Stimulated activated CD4-positive, alpha-beta T cell treated with anti-CD3 and anti-CD28 coated beads, Interleukin-2, amount 100 ng/mL, for 24 hours (primary cell): ENCODE data around the gene CBX4.

Source experiments
- DNase-seq, 2 donors: peaks; one replicate each; pipeline ENCODE4 v3.0.0-alpha.2; 2020

CBX4 gene

DNA sequence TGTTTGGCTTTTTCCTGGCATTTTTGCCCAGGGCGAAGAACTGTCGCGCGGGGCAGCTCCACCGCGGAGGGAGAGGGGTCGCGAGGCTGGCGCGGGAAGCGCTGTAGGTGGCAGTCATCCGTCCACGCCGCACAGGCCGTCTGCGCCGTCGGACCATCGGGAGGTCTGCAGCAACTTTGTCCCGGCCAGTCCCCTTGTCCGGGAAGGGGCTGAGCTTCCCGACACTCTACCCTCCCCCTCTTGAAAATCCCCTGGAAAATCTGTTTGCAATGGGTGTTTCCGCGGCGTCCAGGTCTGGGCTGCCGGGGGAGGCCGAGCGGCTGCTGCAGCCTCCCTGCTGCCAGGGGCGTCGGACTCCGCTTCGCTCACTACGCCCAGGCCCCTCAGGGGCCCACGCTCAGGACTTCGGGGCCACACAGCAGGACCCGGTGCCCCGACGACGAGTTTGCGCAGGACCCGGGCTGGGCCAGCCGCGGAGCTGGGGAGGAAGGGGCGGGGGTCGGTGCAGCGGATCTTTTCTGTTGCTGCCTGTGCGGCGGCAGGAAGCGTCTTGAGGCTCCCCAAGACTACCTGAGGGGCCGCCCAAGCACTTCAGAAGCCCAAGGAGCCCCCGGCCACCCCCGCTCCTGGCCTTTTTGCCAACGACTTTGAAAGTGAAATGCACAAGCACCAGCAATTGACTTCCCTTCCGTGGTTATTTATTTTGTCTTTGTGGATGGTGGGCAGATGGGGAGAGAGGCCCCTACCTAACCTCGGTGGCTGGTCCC, 2.3 kb upstream of the CBX4 start:
- DNase-seq = no peak

GRCh38 chr17:79840989-79841286, 1.7 kb upstream of the CBX4 start:
- no peak for DNase-seq

GRCh38 chr17:79840269-79840988, 1.2 kb upstream of the CBX4 start:
- DNase-seq = peak in 1 of 2 donors; percentile 39

- DNase-seq = peak; percentile 61 to 62
Measured at GRCh38 chr17:79838522-79839274, 542 bp downstream of the CBX4 start.

GRCh38 chr17:79837888-79838521, 1.2 kb downstream of the CBX4 start:
- DNase-seq = no peak

DNA sequence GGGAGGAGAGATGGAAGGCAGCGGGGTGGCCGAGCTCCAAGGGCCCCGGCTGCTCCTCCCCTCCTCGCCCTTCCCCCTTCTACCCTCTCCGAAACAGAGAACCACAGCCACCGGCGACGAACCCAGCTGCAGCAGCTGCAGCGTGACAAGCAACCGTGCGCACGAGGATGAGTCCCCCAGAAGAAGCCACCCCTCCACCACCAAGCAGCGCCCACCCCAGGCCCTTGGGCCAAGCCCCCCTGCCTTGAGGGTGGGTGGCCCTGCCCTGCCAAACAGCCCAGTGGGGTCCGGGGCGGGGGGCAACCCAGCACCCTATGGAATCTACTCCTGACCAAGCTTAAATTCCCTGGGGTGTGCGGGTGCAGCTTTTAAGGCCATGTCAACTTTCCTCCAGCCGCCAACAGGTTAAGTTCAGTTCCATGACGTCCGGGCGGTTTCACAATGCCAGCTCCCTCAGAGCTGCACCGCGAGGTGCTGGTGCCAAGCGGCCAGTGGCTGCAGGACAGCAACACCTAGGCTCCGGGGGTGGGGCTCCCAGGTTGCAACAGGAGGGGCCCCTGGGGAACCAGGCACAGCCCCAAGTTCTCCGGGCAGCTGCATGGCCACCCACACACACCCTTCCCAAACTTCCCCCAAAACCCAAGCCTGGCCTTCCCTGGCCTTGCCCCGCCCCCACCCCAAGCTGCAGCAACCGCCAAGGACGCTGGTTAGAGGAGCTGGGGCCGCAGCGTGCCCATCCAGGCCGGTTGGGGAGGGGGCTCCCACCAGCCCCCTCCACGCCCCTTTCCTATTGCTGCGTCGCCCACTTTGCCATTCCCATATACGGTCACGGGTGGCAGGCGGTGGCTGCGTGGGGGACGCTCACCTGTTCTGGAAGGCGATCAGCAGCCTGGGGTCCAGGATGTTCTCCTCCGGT, 2.0 kb downstream of the CBX4 start:
- DNase-seq = peak in 1 of 2 donors; percentile 63

DNA sequence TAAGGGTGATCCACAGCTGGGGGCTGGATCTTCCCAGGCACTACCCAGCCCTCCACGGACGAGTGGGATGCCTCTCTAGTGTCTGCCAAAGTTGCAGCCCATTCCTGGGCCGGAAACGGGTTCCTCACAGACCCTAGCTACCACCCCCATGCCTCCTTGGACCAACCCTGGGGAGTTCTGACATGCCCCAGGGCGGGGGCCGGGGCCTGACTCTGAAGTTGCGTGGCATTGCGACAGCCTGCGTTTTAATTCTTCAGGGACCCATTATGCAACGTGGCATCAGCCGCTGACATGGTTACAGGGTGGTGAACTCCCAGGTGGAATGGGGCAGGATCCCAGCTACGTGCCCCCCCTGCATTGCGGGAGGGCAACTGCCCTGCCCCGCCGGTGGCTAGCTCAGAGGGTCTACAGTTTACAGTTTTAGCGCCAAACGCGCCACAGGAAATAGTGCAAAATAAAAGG, 2.7 kb downstream of the CBX4 start:
- DNase-seq = no peak

DNA sequence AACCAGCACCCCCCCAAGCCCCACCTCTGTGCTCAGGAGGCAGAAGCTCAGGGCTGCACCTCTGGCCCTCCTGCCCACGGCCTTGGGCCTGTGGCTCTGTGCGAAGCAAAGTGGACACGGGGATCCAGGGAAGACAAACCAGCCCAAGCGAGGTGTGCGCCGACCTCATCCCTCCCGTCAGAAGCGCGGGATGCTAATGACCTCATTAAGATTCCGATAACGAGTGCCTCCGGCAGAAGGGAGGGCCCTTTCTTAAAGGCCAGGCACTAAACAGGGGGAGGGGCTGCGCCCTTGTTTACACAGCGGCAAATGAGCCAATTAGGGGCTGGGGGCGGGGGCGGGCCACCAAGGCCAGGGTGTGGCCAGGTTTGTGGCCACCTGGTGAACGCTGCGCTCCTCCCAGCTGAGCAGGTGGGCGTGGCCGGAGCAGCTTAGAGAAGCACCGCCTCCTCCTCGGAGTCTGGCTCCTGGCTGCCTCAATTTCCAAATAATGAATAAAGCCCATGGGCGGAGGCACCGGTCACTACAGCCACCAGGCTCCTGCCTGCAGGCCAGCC, 3.2 kb downstream of the CBX4 start:
- DNase-seq = no peak

GRCh38 chr17:79835470-79835899, 3.8 kb downstream of the CBX4 start:
- no peak for DNase-seq

DNA sequence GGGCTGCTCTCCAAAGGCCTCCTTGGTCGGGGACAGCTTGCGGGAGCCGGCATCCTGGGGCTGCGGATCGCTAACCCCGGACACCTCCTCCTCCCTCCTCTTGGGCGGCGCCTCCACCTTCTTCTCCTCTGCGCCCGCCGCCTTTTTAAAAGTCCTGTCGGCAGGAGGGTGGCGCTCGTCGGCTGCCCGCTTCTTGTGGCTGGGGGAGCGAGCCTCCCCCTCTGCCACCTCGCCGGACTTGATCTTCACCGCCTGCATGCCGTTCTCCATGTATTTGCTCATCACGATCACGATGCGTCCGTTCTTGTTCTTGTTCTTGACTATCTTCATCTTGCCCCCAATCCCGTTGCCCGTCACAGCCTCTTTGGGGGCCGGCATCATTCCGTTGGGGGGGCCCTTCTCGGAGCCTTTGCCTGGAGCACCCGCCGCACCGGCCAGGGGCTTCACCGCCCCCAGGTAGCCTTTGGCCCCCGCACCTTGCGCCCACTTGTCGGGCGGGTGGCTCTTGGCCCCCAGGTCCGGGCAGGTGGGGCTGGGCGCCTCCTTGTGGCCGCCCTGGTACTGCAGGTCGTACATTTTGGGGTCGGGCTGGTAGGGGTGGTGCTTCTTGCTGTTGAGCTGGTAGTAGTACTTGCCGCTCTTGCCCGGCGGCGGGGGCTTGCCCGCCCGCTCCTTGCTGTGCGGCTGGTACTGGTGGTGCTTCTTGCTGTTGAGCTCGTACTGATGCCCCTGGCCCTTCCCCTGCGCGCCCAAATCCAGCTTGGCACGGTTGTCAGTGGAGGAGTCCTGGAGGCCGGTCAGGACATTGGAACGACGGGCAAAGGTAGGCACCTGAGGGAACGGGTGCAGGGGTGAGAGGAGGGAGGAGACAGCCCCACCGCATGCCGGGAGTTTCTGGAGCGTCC, 4.4 kb downstream of the CBX4 start:
- DNase-seq = peak; percentile 59 to 65

- DNase-seq = no peak
Measured at GRCh38 chr17:79833744-79834564, 5.3 kb downstream of the CBX4 start.

DNA sequence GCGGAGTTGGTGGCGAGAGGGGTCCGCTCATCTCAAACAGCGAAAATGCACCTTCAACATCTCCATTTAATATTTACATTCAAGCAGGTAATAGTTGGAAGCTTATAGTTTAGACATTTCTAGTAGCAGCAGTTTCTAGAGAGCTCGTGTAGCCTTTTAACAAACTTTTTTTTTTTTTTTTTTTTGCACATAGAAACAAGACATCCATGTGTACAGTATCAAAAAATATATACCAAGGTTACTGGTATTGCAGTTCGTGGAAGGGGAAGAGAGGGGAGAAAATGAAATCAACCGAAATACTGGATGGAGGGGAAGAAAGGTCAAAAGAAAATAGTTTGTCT, 6.2 kb downstream of the CBX4 start:
- DNase-seq = no peak

DNA sequence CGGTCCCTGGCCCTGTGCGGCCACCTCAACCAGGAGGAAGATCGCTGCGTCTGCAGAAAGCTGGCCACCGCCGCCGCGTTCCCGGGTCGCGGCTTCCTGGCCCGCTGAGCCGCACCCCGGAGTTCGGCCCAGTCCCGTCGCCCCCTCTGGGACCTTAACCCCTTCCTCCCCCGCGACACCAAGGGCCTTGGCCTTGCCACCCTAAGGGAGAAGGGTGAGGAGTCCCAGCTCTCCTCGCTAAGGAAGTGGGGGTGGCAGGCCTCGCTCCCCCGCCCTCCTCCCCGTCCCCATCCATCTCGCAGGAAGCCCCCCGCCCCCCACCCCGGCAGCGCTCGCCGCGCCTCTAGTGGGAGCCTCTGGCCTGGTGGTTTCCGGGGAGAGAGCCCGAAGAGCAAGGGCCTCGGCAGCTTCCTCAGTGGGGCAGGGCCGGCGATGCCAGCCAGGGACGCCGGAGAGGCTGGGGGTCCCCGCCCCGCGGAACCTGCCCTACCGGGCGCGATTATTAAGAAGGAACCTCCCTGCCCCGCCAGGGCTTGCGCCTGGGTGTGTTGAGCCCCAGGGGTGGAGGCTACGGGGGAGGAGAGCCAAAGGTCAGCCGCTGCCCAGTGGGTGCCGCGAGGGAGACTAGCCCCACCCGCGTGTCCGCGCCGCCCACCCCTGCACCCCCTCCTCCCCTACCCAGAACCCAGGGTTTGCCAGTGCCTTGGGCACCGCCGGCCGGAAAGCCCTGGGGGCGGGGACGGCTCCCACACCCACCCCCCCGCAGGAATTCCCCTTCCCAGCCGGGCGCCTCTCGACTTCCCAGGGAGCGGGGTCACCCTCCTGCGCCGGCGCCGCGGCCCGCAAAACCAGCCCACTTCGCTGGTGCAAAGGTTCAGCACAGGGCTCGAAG, 6.8 kb downstream of the CBX4 start:
- DNase-seq = no peak

DNA sequence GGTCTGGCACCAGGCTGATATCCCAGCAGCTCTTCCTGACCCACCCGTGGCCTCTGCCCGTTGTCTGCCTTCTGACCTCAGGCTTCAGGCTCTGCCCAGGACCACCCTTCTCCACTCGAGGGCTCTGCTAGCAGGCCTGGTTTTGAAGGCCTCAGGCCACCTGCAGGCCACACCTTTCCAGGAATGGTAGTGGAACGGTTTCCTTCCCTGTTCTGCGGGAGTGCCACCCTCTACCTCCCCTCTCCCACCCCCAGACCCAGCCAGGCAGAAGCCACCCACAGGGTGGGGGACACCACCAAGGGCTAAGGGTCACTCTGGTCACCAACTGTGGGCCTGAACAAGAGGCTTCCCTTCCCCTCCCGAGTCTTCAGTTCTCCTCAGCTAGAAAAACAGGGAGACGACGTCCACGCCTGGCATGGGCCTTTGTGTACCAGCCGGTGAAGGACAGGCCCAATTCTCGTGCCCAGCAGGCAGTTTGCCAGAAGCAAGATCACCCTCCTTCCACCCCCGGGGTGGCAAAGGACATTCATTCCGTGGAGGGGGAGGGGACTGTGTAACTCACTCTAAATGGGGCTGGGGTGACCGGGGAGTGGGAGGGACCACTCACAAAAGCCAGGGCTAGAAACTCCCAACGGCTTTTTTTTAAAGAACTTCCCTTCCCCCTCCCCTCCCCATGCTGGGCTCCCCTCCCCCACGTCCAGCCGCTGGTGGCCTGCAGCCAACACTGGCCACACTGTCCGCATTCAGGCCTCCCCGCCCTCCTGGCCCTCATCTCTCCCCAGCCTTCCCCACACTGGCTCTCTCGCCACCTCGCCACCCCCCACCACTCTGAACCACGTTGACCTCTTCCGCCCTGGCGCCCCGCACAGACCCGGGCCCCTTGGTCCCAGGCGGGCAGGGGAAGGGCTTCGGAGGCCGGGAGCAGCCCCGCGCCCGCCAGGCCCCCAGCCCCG, 7.7 kb downstream of the CBX4 start:
- no peak for DNase-seq

- no peak for DNase-seq
Measured at GRCh38 chr17:79830763-79831264, 8.4 kb downstream of the CBX4 start.

DNA sequence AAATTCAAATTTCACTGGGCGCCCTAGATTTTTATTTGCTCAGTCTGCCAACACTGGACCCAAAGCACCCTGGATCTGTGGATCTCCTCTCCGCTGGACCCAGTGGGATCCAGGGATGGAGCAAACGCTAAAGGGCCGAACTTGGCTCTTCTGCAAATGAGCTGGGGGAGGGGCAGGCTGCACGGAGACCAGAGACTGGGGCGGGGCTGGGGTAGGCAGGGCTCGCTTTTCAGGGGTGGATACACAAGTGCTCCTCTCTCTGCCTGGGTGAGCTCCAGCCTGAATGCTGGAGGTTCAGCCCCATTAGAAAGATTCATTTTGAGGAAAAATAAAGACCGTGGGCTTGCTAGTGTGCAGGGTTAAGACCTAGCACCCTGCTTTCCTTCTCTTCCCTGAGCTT, 8.9 kb downstream of the CBX4 start:
- DNase-seq = no peak

DNA sequence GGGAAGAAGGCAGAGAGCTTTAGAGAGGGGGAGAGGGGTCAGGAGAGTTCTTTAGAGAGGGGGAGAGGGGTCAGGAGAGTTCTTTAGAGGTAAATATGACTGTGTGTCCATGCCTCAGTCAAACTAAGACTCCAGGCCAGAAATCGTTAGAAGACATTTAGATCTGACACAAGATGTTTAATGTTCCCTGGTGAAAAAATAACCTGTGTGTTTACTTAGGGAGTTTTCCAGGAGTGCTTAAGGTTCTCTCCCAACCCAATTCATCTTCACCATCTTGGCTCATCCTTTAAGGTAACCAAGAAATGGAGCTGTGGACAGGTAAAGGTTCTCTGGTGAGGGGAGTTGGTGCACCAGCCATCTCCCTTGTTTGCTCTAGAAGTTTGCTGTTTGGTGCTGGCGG, 9.8 kb downstream of the CBX4 start:
- no peak for DNase-seq
